Kidney capillary endothelial cell (primary cell): ENCODE results near the gene NKIRAS2.

ENCODE experiments used
- DNase-seq: peaks from one replicate; pipeline ENCODE4 v3.0.0-alpha.2; 2018; ENCODE audit warnings: low spot score

Gene NKIRAS2

DNA sequence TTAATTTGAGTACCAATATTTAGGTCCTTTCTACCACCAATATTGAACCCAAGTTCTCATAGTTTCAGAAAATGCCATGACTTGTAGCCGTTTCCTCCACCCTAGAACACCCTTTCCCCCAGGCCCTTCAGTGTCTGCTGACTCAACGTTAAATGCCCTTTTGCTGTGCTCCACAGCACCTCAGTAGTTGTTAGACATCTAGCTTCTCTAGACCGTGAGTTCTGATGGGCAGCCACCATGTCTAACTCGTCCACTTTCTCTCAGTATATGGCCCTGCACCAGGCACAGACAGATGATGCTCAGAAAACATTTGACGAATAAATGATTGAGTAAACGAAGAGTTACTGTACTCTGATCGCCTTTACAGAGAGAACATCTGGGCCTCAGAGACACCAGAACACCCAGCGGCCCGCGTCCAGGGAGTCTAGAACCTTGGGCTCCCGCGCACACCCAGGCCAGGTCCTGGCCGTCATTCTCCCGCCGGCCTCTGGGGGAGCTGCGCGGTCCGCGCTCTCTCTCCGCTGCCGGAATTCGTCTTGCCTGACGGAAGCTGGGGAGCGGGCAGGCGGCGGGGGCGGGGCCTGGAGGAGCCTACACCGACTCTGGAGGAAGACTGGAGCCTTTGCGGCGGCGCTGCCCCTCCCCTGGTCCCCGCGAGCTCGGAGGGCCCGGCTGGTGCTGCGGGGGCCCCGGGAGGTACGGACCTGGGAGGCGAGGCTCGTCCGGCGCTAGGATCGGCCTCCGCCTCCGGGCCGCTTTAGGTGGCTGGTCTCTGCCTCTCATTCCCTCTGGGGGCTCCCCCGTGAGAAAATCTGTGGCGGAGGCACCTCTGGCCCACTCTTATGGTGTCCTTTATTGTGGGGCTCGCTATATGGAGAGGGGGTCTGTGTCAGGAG, at the start of gene NKIRAS2:
NKIRAS2 (plus strand) TSS at position 582 of the 896 bp plus-strand sequence. CDS start 1,488 bp downstream, outside the sequence.
- peak; percentile 90 for DNase-seq

DNA sequence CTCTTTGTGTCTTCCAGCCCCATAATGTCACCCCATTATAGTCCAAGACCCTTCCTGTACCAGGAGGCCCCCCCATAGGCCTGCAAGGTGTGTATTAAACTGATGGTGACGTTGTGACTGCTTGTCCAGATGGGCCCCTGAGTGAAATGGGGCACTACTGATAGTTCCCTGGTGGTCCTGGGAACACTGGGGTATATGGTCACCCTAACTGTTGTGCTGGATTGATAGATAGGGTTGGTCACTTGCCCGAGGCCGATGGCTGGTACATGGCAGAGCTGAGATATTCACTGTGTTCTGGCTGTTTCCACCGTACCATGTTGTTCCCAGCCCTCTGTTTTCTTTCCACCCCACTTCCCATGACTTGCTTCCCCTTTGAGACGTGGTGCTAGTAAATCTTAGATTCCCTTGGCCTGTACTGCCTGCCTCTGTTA, 49.0 kb upstream of the NKIRAS2 start:
- no peak for DNase-seq

DNA sequence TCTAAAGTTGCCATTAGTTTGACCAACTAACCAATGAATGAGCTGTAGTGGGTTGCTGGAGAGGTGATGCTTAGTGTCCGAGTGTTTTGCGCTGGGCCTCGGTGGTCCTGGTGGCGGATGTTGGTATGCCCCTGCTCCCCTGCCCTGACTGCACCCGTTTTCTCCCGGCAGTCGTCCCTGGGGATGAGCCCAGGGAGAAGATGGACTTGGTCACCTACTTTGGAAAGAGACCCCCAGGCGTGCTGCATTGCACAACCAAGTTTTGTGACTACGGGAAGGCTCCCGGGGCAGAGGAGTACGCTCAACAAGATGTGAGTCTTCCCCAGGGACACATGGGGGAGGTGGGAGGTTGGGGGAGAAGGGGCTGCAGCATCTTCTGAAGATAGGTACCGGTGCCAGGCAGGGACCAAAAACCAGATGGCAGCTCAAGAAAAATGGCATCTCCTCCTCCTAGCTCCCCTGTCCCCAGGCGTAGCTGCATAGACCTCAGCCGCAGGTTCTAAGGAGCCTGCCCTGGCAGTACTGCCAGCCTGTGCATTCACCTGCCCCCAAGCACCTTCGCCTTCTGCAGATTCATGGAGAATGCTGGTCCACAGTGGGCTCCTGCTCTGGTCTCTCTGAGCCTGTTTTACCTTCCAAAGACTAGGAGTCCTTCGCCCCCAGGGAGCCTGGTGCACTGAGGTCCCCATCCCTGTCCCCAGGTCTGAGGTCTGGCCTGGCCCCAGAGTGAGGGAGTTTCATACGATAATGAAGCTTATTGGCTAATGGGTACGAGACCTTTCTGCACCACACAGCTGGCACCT, 48.0 kb upstream of the NKIRAS2 start:
- no peak for DNase-seq

DNA sequence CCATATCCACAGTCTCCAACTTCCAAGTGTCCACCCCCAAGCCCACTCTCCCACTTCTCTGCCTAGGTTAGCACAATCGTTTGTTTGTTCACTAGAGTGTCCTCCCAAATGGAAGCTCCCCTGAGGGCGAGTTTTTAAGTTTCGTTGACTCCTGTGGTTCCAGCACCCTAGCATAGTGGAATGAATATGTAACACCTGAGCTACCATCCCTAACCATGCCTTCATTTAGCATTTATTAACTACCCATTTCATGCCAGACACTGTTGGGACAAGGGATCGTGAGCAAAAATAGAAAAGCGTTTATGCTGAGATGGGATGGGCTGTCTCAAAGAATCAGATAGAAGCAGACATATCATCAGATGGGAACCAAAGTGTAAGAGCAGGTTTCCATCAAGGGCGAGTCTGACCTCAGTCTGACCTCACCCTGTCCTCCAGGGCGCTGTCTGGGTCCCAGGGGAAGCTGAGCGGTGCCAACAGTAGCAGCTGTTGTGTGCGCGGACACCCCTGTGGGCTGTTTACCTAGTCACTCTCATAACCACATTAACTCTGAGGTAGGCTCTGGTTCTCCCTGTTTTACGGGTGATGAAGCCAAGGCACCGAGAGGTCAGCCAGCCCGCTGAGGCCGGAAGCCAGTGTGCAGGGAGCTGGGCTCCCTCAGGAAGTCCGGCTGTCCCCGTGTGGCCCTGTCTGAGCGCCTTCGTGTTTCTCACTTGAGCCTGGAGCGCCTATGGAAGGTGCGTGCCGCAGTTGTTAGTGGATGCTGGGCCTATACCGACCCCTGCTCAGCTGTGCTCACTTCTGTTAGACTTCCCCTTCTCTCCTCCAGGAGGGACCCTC, 47.1 kb upstream of the NKIRAS2 start:
- peak; percentile 9 for DNase-seq

DNA sequence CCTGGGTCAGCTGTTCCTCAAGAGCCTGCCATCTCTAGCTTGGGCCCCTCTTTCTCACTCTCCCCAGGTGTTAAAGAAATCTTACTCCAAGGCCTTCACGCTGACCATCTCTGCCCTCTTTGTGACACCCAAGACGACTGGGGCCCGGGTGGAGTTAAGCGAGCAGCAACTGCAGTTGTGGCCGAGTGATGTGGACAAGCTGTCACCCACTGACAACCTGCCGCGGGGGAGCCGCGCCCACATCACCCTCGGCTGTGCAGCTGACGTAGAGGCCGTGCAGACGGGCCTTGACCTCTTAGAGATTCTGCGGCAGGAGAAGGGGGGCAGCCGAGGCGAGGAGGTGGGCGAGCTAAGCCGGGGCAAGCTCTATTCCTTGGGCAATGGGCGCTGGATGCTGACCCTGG, 46.5 kb upstream of the NKIRAS2 start:
- DNase-seq, result no peak

DNA sequence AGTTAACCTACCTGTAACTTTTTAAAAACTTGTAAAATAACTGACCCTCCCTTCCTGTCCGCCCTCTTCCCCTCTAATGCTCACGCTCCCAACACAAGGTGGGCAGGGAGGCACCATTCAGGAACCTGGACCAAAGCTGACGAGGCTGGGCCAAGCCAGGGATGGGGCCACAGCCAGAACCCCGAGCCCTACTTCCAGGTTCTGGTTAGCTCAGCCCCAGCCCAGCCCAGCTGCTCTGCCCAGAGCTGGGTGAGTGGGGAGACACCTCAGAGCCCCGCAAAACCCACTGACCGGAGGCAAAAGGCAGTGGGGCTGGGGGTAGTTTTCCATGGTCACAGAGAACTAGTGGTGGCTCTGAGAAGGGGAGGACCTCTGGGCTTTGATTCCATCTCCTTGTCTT, 45.9 kb upstream of the NKIRAS2 start:
- DNase-seq, result no peak

DNA sequence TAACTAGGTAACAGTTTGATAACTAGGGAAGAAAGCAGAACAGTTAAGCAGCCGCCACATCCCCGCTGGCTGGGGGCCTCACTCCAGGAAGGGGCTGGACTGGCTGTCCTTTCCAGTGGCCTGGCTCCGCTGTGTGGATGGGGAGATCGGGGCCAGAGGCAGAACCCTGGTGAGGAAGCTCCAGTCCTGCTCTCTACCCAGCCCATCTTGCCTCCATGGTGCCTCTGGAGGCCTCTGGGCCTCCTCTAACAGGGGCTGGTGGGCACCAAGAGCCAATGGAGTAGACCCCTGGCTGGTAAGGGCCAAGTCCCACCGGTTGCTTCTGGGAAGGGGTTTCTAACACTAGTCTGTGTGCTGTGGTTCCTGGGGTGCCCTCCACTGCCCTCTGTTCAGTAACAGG, 45.2 kb upstream of the NKIRAS2 start:
- no peak for DNase-seq

DNA sequence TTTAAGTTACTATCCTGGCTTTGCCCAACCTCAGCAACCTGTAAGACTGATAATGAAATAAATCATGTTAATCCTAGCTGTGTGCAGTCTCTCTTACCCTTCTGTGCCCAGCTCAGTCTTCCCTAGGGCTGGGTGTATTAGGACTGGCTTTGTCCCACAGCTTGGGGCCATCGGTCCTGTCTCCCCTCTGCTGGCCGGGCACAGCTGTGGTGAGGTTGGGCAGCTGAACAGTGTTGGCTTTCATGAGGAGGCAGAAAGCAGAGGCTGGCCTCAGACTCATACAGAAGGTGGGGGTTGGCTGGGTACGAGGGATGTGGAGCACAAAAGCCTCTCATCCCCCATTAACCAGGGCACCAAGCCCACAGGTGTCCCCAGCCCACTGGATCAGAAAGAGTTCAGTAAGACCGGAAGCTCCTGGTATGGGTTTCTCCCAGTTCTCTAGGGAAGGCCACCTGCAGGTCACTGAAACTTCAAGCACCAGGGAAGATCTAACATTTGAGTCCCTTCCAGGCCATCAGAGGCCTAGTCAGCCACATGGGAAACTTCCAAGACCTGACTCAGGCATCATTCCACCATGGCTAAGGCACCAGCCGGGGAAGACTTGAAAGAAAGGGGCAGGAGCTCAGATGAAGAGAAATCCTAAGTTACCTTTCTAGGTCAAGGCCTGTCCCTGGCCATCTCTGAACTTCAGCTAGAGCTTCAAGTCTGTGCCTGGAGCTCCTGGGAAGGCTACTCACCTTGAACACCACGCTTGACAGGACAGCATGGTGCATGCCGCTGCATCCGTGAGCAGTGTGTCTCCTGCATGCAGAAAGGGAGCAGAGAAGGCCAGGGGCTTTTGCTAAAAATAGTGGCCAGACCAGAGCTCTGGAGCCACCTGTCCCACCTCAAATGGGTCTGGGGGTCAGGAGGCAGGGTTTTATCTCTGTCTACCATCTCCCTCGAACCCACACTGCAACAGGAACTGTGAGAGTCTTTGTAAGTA, 44.5 kb upstream of the NKIRAS2 start:
- no peak for DNase-seq

DNA sequence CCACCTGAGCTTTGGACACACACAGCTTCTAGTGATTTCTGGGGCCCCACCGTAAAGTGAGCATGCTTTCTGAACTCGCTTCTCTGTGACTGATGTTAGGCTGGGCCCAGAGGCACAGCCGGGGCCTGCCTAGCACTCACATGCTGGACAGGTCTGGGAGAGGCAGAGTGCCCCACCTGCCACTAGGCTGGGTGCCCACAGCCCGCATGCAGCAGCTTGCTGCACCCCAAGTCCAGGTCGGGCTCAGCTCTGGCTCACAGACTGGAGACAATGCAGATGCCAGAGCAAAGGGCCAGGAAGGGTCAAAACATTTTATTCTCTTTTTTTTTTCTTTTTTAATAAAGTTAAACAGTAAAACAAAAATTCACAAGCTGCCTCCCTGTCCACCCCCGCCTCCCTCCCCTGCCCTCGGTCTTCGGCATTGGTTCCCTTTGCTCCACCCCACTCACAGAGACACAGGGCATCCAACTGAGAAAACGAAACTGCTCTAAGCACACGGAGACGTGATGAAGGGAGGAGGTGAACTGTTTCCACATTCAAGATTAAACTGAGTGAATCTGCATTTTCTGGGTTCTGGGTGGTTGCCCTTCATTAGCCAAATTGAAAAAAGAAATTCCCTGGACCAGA, 43.6 kb upstream of the NKIRAS2 start:
- no peak for DNase-seq

DNA sequence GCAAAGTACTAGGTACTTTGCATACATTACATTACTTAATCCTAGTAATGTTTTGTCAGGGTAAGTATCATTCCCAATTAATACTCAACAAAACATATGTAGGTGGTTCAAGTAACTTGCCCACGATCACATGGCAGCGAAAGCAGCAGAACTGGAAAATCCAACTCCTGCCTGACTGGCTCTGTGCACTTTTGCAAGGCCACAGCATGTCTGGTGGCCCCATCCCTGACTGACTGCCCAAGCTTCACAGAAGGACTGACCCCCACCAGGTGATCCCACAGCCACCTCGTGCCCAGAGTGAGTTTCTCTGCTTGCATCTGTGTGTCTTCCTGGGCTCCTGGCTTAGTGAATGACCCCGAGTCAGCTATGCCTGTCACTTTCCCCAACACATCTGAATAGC, 41.9 kb upstream of the NKIRAS2 start:
- DNase-seq, result no peak

DNA sequence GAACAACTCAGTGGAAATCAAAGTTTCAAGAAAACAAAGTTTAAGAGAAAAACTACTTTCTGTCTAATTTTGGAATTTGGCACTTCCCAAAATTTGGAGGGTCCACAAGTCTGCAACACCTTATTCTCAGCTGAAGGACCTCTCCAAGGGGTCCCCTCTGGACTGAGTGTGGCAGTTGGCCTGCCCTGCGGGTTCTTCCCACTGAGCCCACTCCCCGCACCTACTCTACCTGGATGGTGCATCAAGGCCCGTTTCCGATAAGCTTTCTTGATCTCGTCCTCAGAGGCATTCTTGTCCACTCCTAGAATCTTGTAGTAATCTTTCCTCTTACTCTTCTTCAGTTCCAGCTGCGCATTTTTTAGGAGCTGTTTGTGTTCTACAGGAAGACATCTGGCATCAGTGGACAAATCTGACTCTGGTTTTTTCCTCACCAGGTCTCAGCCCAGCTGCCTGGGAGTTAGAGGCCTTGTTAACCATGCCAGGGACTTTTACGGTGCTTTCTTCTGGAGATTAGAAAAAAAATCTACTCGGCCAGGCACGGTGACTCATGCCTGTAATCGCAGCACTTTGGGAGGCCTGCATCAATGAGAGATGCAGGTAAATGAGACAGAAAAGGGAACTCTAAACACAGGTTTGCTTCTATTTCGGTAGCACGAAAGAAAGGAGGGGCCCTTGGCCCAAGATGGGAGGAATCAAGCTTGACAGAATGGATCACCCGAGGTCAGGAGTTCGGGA, 37.7 kb upstream of the NKIRAS2 start:
- DNase-seq, result no peak

DNA sequence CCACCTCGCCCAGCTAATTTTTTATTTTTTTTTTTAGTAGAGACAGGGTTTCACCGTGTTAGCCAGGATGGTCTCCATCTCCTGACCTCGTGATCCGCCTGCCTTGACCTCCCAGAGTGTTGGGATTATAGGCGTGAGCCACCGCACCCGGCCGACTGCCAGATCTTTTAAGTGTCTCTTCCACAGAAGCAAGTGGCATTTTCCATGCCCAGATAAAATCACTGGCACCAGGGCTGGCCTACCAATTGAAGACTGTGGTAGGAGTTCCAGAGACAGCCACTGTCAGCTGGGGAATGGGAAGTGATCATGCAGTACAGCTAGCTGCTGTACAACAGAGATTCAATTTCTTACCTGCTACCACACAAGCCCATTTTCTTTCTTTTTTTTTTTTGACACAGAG, 35.4 kb upstream of the NKIRAS2 start:
- no peak for DNase-seq

DNA sequence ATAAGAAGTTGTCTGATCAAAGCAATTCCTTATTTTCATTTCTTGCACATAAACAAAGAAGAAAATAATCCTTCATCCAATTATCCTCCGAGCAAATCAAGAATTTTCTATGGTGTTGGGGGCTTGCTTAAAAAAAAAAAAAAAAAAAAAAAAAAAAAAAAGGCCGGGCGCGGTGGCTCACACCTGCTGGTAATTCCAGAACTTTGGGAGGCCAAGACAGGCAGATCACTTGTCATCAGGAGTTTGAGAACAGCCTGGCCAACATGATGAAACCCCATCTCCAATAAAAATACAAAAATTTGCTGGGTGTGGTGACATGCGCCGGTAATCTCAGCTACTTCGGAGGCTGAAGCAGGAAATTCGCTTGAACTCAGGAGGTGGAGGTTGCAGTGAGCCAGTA, 34.0 kb upstream of the NKIRAS2 start:
- DNase-seq, result no peak

DNA sequence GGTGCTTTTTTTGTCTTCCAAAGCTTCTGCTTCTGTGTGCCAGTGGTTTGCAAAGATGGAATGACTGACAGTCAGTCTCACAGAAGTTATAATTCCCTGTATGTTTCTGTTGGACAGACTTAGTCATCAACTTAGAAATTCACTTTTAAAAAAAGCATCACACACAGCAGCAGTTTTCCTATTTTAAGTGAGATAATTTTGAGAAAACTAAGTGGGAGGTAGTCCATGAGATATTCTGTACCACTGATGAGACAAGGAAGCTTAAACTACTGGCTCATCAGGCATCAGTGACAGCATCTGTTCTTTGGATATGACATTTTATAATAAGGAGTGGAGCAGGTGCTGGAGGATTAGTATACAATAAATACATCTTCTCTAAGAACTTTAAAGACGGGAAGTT, 33.3 kb upstream of the NKIRAS2 start:
- DNase-seq, result no peak

DNA sequence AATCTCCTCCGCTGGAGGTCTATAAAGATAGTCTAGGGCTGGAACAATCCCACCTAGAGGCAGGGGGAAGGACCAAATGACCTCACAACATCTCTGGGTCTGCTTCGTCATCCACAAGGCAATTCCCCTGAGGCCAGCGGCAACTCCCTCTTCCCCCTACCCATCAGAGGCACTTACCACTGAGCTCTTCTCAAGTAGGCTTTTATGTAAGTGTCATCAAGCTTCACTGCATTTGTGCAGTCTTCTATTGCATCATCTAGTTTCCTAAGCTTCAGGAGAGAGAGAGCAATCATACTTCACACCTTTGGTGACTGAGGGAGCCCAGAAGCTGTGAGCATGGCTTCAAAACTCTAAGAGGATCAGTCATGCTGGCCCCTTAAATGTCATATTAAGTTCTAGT, 32.2 kb upstream of the NKIRAS2 start:
- no peak for DNase-seq

DNA sequence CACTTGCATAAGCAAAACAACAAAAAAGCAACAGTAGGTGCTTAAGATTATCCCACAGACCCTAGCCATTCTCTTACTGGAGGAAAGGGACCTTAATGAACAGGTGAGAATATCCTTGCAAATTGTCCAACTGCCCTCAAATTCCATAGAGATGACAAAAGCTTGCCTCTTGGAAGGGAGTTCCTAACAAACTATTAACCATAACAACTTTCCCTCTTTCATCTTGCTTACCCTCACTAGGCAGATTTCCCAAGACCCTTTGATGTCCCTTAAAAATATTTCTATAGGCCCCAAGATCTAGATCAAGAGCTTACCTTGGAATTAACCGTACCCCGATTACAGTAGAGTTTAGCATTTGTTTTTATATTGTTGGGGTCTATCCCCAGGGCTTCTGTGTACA, 31.5 kb upstream of the NKIRAS2 start:
- DNase-seq, result no peak

DNA sequence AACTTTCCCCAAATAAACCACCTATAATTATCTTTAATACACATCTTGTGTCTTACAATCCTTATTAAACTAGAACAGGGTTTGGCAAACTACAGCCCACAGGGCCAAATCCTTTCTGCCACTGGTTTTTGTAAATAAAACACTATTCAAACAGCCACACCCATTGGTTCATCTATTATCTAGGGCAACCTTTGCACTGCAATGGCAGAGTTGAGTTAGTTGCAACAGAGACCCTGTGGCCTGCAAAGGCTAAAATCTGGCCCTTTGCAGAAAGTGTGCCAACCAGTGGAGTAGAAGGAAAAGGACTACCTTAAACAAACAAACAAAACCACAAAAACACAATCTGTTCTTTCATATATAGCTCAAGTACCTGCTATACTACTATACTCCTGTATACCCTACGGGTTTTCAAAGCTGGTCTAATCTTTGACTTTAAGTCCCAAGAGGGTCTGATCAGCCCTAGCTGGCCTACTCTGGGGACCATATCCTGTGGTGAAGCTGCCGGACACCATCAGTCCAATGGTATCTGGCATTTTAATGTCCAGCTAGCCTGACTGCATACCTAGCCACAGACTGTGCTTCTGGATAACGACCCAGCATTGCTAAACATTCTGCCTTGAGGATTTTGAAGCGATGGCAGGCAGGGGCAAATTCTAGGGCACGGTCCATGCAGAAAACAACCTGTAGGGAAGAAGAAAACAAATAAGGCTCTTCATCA, 30.0 kb upstream of the NKIRAS2 start:
- DNase-seq, result no peak

DNA sequence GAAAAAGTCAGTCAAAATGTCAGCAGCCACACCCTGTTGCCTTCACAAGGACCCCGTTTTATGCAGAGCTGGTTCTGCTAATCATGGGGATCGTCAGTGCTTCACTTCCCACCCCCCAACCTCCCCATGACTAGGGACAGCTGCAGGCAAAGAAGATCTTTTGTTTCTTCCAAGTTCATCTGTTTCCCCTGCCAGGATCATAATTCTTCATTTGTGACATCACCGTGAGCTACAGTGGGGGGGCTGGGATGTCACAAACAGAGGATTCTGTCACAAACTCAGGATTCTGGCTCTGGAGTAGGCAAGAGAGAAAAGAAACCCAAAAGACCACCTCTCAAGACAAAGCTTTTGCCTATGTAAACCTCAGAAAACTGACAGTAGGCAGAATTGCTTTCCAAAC, 27.3 kb upstream of the NKIRAS2 start:
- no peak for DNase-seq

DNA sequence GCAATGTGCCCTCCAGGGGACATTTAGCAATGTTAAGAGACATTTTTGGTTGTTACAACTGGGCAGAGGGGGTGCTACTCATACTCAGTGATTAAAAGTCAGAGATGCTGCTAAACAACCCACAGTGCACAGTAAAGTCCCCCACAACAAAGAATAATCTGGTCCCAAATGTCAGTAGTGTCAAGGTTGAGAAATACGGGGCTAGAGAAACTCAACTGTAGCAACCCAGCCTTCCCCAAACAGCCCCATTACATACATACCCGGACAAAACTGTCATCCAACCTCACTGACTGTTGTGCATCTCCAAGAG, 23.1 kb upstream of the NKIRAS2 start:
- DNase-seq, result no peak
